GM10266 (cell line): ENCODE data around the gene SELPLG.

Source experiments
- DNase-seq: peaks from one replicate; pipeline ENCODE4 v3.0.0; 2012; ENCODE audit errors: extremely low spot score
- CTCF ChIP-seq: IDR thresholded peaks from 2 replicates; pipeline ENCODE4 v1.5.1; 2012; ENCODE audit warnings: mild to moderate bottlenecking, low read depth; ENCODE audit not compliant: control insufficient read depth, insufficient read depth; ENCODE audit errors: missing control alignments

The SELPLG gene

DNA sequence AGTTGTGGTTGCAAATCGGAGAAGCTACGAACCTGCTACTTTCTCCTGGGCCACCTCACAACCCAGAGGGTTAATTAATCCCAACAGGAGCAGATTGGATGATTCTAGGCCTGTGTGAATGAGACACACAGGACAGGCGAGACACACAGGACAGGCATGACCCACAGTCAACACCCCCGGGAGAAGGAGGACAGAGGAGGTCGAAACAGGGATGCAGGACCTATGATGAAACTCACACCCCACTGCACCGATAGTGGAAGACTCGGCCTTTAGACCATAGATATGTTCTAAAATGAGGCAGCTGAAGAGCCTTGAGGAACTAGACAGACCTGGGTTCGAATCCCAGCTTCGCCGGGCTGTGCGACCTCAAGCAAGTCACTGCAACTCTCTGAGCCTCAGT is 47.4 kb downstream of the SELPLG start:
- no peak for TF ChIP-seq CTCF
- no peak for DNase-seq

GRCh38 chr12:108585864-108586263 is 47.8 kb downstream of the SELPLG start:
- no peak for DNase-seq
- TF ChIP-seq CTCF = no peak

GRCh38 chr12:108584456-108585065 is 49.1 kb downstream of the SELPLG start:
- no peak for TF ChIP-seq CTCF

GRCh38 chr12:108583991-108584390 is 49.7 kb downstream of the SELPLG start:
- TF ChIP-seq CTCF = no peak
- no peak for DNase-seq

More at GRCh38 chr12:108584456-108585065, 49.1 kb downstream of the SELPLG start:
- DNase-seq = no peak

- no peak for DNase-seq
- TF ChIP-seq CTCF = no peak
These were observed 50.5 kb downstream of the SELPLG start for GRCh38 chr12:108582978-108583770.

DNA sequence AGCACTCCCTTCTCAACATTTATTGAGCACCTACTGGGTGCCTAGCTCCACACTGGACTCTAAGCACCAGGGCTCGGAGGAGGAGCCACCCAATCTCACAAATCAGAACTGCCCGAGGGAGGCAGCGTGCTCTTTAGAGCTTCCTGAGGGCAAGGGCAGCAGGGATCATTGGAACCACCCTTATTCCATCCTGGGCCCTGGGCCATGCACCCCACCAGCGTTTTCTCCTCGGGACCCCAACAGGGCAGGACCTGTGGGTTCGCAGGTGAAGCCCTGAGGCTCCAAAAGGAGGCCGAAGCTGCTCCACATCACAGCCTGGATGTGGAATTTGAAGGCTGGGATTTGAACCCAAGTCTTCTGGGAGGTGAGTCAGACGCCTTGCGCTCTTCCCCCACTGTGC is 51.2 kb downstream of the SELPLG start:
- DNase-seq = no peak
- no peak for TF ChIP-seq CTCF
